ENCODE results near the gene GALNT12.

- TF ChIP-seq CTCF (IDR thresholded peaks at IDR 0.05; ENCODE audit: poor library complexity), result no peak
- no peak for TF ChIP-seq EZH2 (IDR thresholded peaks at IDR 0.05; ENCODE audit: borderline replicate concordance)
Observed at GRCh38 chr9:98855592-98855991, 48.1 kb downstream of the GALNT12 start.

Measured in hepatocyte (in vitro differentiated cells).